ENCODE data around the gene ZNF592.

- TF ChIP-seq POLR2A (IDR thresholded peaks at IDR 0.05; ENCODE audit: low read depth, low read length) (no peak), TAF1 (IDR thresholded peaks at IDR 0.05; ENCODE audit: borderline replicate concordance, low read depth, low read length) (no peak), POLR2AphosphoS5 (IDR thresholded peaks at IDR 0.05; ENCODE audit: low read depth, low read length) (no peak)
Observed at GRCh38 chr15:84855136-84855535, 106.7 kb downstream of the ZNF592 start.

Data from GM12892 (cell line).